Cardiac fibroblast (primary cell): ENCODE measurements around the gene MIGA2.
A peak's percentile ranks its signal among the peaks of the same experiment; 100 is the strongest.

Source experiments
- DNase-seq, 2 donors: peaks; one replicate each; pipeline versions ENCODE4 v3.0.0 to v3.0.0-alpha.2; 2010; ENCODE audit warnings: low read depth in 2 of 2
- H3K4me3 ChIP-seq, 2 donors: replicated peaks in 1 of 2; 1 replicate in 1 of 2; 2 replicates in 1 of 2; pipeline ENCODE4 v1.5.1; 2011; ENCODE audit warnings: low read depth in 2 of 2, low read length in 2 of 2, mild to moderate bottlenecking in 2 of 2, moderate library complexity in 1 of 2
- CTCF ChIP-seq: IDR thresholded peaks from one replicate; pipeline ENCODE4 v1.5.1; 2011; ENCODE audit warnings: low read depth, mild to moderate bottlenecking, low read length, inconsistent platforms

The MIGA2 gene

GRCh38 chr9:129098328-129098727 lies 61.9 kb downstream of the MIGA2 start:
- no peak for TF ChIP-seq CTCF
- no peak overlapping the region for H3K4me3 ChIP-seq
- no peak for DNase-seq

GRCh38 chr9:129100383-129101169 lies 64.2 kb downstream of the MIGA2 start:
- TF ChIP-seq CTCF = no peak
- H3K4me3 ChIP-seq = no peak overlapping the region
- no peak for DNase-seq

GRCh38 chr9:129101279-129101678 lies 64.9 kb downstream of the MIGA2 start:
- H3K4me3 ChIP-seq = no peak overlapping the region
- TF ChIP-seq CTCF = no peak
- DNase-seq = no peak

- H3K4me3 ChIP-seq = no peak overlapping the region
- no peak for DNase-seq
- no peak for TF ChIP-seq CTCF
Measured at GRCh38 chr9:129102095-129102525, 65.7 kb downstream of the MIGA2 start.

GRCh38 chr9:129102791-129103594 lies 66.6 kb downstream of the MIGA2 start:
- peak; percentile 59 to 62 for DNase-seq
- H3K4me3 ChIP-seq = no peak overlapping the region
- peak; percentile 78 for TF ChIP-seq CTCF

- no peak for TF ChIP-seq CTCF
- DNase-seq = no peak
- H3K4me3 ChIP-seq = no peak overlapping the region
Measured at GRCh38 chr9:129103595-129103965, 67.2 kb downstream of the MIGA2 start.
